Loucy (cell line): ENCODE data around the gene HOXA6.

Experiments
- H2AFZ ChIP-seq: fragments of 200-600 bp; sonication (generic); 2 replicates; pipeline ENCODE4 v1.6.0; 2016; ENCODE audit warnings: antibody characterized with exemption, mild to moderate bottlenecking, low read length, moderate library complexity
- H3F3A ChIP-seq: fragments of 200-600 bp; 2 replicates; pipeline ENCODE4 v1.6.0; 2016; ENCODE audit warnings: antibody characterized with exemption, low read depth, mild to moderate bottlenecking
- H3K27me3 ChIP-seq: fragments of 200-600 bp; sonication (generic); 2 replicates; pipeline ENCODE4 v1.6.1; 2014; ENCODE audit warnings: low read length, mild to moderate bottlenecking; ENCODE audit not compliant: insufficient read depth, poor library complexity, severe bottlenecking
- H3K36me3 ChIP-seq: fragments of 200-600 bp; sonication (generic); 2 replicates; pipeline ENCODE4 v1.6.1; 2016; ENCODE audit warnings: low read length; ENCODE audit not compliant: insufficient read depth
- H3K4me1 ChIP-seq: fragments of 200-600 bp; sonication (generic); 2 replicates; pipeline ENCODE4 v1.5.1; 2014; ENCODE audit warnings: low read length, mild to moderate bottlenecking; ENCODE audit not compliant: insufficient read depth, poor library complexity, severe bottlenecking
- H3K4me2 ChIP-seq: fragments of 200-600 bp; sonication (generic); 2 replicates; pipeline ENCODE4 v1.6.0; 2014; ENCODE audit warnings: antibody characterized with exemption, low read length, low read depth, mild to moderate bottlenecking; ENCODE audit not compliant: poor library complexity, severe bottlenecking
- H3K4me3 ChIP-seq: fragments of 200-600 bp; sonication (generic); 2 replicates; pipeline ENCODE4 v1.5.1; 2014; ENCODE audit warnings: low read length, mild to moderate bottlenecking, mixed read lengths; ENCODE audit not compliant: poor library complexity, severe bottlenecking
- H3K79me2 ChIP-seq: fragments of 200-600 bp; sonication (generic); 2 replicates; pipeline ENCODE4 v1.6.1; 2014; ENCODE audit warnings: low read length; ENCODE audit not compliant: insufficient read depth
- H3K9ac ChIP-seq: fragments of 200-600 bp; sonication (generic); 2 replicates; pipeline ENCODE4 v1.6.0; 2014; ENCODE audit warnings: mild to moderate bottlenecking, low read depth, low read length, moderate library complexity; ENCODE audit not compliant: poor library complexity, severe bottlenecking
- H3K9me2 ChIP-seq: fragments of 200-600 bp; sonication (generic); replicated peaks from 2 replicates; pipeline ENCODE4 v1.6.1; 2016; ENCODE audit warnings: low read depth, low read length, mixed read lengths
- H3K9me3 ChIP-seq: fragments of 200-600 bp; sonication (generic); 2 replicates; pipeline ENCODE4 v1.6.1; 2014; ENCODE audit warnings: mild to moderate bottlenecking, antibody characterized with exemption, low read length, low read depth; ENCODE audit not compliant: insufficient read depth
- H4K20me1 ChIP-seq: fragments of 200-600 bp; sonication (generic); 2 replicates; pipeline ENCODE4 v1.6.0; 2014; ENCODE audit warnings: antibody characterized with exemption, low read length, mild to moderate bottlenecking; ENCODE audit not compliant: insufficient read depth, poor library complexity, severe bottlenecking
- EZH2phosphoT487 ChIP-seq: fragments of 200-600 bp; IDR thresholded peaks from 2 replicates; pipeline ENCODE4 v1.6.1; 2018; ENCODE audit warnings: antibody characterized with exemption, mild to moderate bottlenecking, moderate library complexity, borderline replicate concordance
- TF ChIP-seq, protein P1 (sequence below): fragments of 200-600 bp; sonication (generic); conservative IDR thresholded peaks from 2 replicates; pipeline ENCODE4 v1.5.1; 2014; ENCODE audit warnings: mild to moderate bottlenecking, antibody characterized with exemption, low read length

HOXA6 gene

GRCh38 chr7:27142580-27143022, 5.0 kb downstream of the HOXA6 start:
- Histone ChIP-seq H2AFZ (no peak overlapping the region), H3K9me2 (no peaks in the 10 kb centered on the region), H3K36me3 (peaks cover 88% of the 10 kb centered on the region), H3K79me2 (peaks cover 100% of the 10 kb centered on the region), H3K9ac (peak overlapping the region; percentile 86), H3K27me3 (no peaks in the 10 kb centered on the region), H3K9me3 (no peaks in the 10 kb centered on the region), H3K4me2 (peak overlapping the region; percentile 91), H3K4me3 (peak overlapping the region; percentile 94), H3F3A (peaks cover 4% of the 10 kb centered on the region), H3K4me1 (peaks cover 65% of the 10 kb centered on the region), H4K20me1 (peaks cover 96% of the 10 kb centered on the region)
- TF ChIP-seq, protein P1, sequence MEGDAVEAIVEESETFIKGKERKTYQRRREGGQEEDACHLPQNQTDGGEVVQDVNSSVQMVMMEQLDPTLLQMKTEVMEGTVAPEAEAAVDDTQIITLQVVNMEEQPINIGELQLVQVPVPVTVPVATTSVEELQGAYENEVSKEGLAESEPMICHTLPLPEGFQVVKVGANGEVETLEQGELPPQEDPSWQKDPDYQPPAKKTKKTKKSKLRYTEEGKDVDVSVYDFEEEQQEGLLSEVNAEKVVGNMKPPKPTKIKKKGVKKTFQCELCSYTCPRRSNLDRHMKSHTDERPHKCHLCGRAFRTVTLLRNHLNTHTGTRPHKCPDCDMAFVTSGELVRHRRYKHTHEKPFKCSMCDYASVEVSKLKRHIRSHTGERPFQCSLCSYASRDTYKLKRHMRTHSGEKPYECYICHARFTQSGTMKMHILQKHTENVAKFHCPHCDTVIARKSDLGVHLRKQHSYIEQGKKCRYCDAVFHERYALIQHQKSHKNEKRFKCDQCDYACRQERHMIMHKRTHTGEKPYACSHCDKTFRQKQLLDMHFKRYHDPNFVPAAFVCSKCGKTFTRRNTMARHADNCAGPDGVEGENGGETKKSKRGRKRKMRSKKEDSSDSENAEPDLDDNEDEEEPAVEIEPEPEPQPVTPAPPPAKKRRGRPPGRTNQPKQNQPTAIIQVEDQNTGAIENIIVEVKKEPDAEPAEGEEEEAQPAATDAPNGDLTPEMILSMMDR = no peak
- no peak for TF ChIP-seq EZH2phosphoT487

GRCh38 chr7:27141923-27142579, 5.5 kb downstream of the HOXA6 start:
- H3K4me1 ChIP-seq = peaks cover 65% of the 10 kb centered on the region
- no peak overlapping the region for H2AFZ ChIP-seq
- H4K20me1 ChIP-seq = peaks cover 96% of the 10 kb centered on the region
- peak overlapping the region; percentile 94 for H3K4me3 ChIP-seq
- H3K9me3 ChIP-seq = no peaks in the 10 kb centered on the region
- peaks cover 84% of the 10 kb centered on the region for H3K36me3 ChIP-seq
- no peaks in the 10 kb centered on the region for H3K9me2 ChIP-seq
- H3K27me3 ChIP-seq = no peaks in the 10 kb centered on the region
- H3F3A ChIP-seq = peaks cover 4% of the 10 kb centered on the region
- H3K79me2 ChIP-seq = peaks cover 100% of the 10 kb centered on the region
- peak overlapping the region; percentile 91 for H3K4me2 ChIP-seq
- H3K9ac ChIP-seq = peak overlapping the region; percentile 86
- TF ChIP-seq, protein P1 = no peak
- no peak for TF ChIP-seq EZH2phosphoT487

DNA sequence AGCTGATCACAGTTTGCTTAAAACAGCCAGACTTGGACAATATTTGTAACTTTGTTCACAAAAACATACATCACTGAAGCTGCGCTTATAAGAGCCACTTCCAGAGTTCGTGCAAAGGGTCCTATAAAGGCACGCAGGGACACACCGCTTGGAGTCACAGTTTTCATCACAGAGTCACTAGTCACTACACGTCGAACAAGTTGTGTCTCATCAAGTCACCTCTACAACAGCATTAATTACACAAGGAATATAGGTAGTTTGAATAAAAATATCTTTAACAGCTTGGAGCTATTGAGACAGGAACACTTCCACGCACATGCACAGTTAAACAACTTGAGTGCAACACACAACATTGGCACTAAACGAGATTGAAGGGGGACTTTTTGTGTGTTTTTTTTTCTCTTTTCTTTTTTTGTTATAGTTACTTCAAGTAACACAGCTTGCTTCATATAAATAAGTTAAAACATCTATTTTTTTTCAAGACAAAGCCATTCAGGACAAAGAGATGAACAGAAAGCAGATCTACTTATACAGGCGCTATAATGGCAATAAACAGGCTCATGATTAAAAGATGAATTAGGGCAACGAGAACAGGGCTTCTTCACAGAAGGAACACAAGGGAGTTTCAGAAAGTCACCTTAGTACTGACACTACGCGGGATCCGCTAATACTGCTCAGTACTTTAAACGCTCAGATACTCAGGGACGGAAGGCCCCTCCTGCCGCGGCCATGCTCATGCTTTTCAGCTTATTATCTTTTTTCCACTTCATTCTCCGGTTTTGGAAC, 6.2 kb downstream of the HOXA6 start:
- Histone ChIP-seq H3K9me3 (no peaks in the 10 kb centered on the region), H2AFZ (no peak overlapping the region), H3K4me1 (peaks cover 65% of the 10 kb centered on the region), H4K20me1 (peaks cover 96% of the 10 kb centered on the region), H3K36me3 (peaks cover 79% of the 10 kb centered on the region), H3F3A (peaks cover 4% of the 10 kb centered on the region), H3K9ac (peak overlapping the region; percentile 86), H3K27me3 (no peaks in the 10 kb centered on the region), H3K79me2 (peaks cover 100% of the 10 kb centered on the region), H3K4me3 (peak overlapping the region; percentile 94), H3K9me2 (no peaks in the 10 kb centered on the region), H3K4me2 (peak overlapping the region; percentile 91)
- TF ChIP-seq, protein P1 = no peak
- no peak for TF ChIP-seq EZH2phosphoT487
